HCT116 (cell line): ENCODE results near the gene SPATA33.

Experiments used
- CTCF ChIP-seq, 3 experiments: fragments of 200-600 bp in 1 of 3; sonication (generic) in 1 of 3; IDR thresholded peaks in 2 of 3; conservative IDR thresholded peaks in 1 of 3; 2 replicates each; pipeline ENCODE4 v1.5.1; 2012 to 2017; ENCODE audit warnings: low read depth in 2 of 3, low read length in 2 of 3, antibody characterized with exemption in 1 of 3, borderline replicate concordance in 1 of 3, control low read depth in 1 of 3, mild to moderate bottlenecking in 1 of 3, mixed read lengths in 1 of 3, mixed run types in 1 of 3, moderate library complexity in 1 of 3; ENCODE audit not compliant: insufficient read depth in 1 of 3
- EZH2 ChIP-seq: fragments of 200-600 bp; sonication (generic); IDR thresholded peaks from 2 replicates; pipeline ENCODE4 v1.6.1; 2017; ENCODE audit warnings: antibody characterized with exemption, mixed run types
- MAX ChIP-seq: IDR thresholded peaks from 2 replicates; pipeline ENCODE4 v1.6.1; 2012
- POLR2A ChIP-seq: IDR thresholded peaks from 2 replicates; pipeline ENCODE4 v1.7.0; 2011; ENCODE audit warnings: borderline replicate concordance; ENCODE audit not compliant: insufficient read depth, insufficient read length; ENCODE audit errors: extremely low read depth
- POLR2AphosphoS5 ChIP-seq: IDR thresholded peaks from 2 replicates; pipeline ENCODE4 v1.6.1; 2011; ENCODE audit warnings: mild to moderate bottlenecking, low read depth, low read length, moderate library complexity
- RAD21 ChIP-seq: IDR thresholded peaks from 2 replicates; pipeline ENCODE4 v1.6.1; 2012; ENCODE audit warnings: low read depth, mild to moderate bottlenecking
- SIN3A ChIP-seq: IDR thresholded peaks from 2 replicates; pipeline ENCODE4 v1.6.1; 2012; ENCODE audit warnings: low read depth
- SP1 ChIP-seq: IDR thresholded peaks from 2 replicates; pipeline ENCODE4 v1.6.1; 2012; ENCODE audit warnings: low read depth
- TCF7L2 ChIP-seq: IDR thresholded peaks from 2 replicates; pipeline ENCODE4 v1.7.0; 2011; ENCODE audit warnings: borderline replicate concordance, inconsistent platforms; ENCODE audit not compliant: insufficient read depth, insufficient read length; ENCODE audit errors: extremely low read depth
- YY1 ChIP-seq: IDR thresholded peaks from 2 replicates; pipeline ENCODE4 v1.6.1; 2011; ENCODE audit warnings: low read length, low read depth, moderate library complexity, mild to moderate bottlenecking; ENCODE audit not compliant: insufficient replicate concordance; ENCODE audit errors: extremely low read depth
- ZNF274 ChIP-seq: fragments of 200-500 bp; sonication (Bioruptor generic); IDR thresholded peaks from 2 replicates; pipeline ENCODE4 v1.6.1; 2014; ENCODE audit warnings: mild to moderate bottlenecking, low read depth, low read length, inconsistent platforms

GRCh38 chr16:89670496-89671431, 13.1 kb downstream of the SPATA33 start:
- TF ChIP-seq TCF7L2 (no peak), SIN3A (no peak), CTCF (IDR thresholded peaks at IDR 0.05 in 2 of 3, conservative IDR thresholded peaks at IDR 0.05 in 1 of 3; ENCODE audit: borderline replicate concordance in 1 of 3, insufficient read depth in 1 of 3, low read depth in 2 of 3, low read length in 2 of 3) (no peak), POLR2A (no peak), EZH2 (no peak), MAX (no peak), RAD21 (no peak), SP1 (no peak), POLR2AphosphoS5 (no peak), ZNF274 (no peak), YY1 (no peak)
